K562 (cell line): ENCODE measurements around the gene NDRG3. TPM values are rescaled to one million over a fixed set of nuclear protein-coding genes. Genes with fewer than 3 reads are reported as not detected.
A peak's percentile ranks its signal among the peaks of the same experiment; 100 is the strongest.

Experiments used
- ATAC-seq: fragments of 200-7000 bp; cut with Tn5 transposase; 3 replicates; pipeline ENCODE4 v1.9.1; 2020; ENCODE audit warnings: moderate library complexity
- BruUV-seq: library from RNA; stranded (reverse); fragments of 400-500 nt; replicated peaks from 2 replicates; lab custom pipeline; 2021; lab: Mats Ljungman, UMichigan
- CTCF ChIA-PET: fragments of 300-600 bp; formaldehyde crosslinking; extraction: SDS; loops from one replicate; lab custom pipeline; 2021; ENCODE audit warnings: low intra/inter-chr PET ratio; lab: Yijun Ruan, JAX
- POLR2A ChIA-PET: fragments of 300-600, 350-650 bp; sonication (Branson Sonifier 250); formaldehyde crosslinking; extraction: SDS; loops from one replicate; lab custom pipeline; 2021; ENCODE audit warnings: antibody characterized with exemption, inconsistent platforms; lab: Yijun Ruan, JAX
- DNase-seq, 4 experiments: peaks; one replicate each; pipeline versions ENCODE4 v3.0.0 to v3.0.0-alpha.2; 2011 to 2018; ENCODE audit warnings: low spot score in 3 of 4, mixed read lengths in 3 of 4; ENCODE audit errors: extremely low read depth in 1 of 4
- FAIRE-seq: peaks from 2 replicates; lab custom pipeline; 2011; peaks lifted over from hg19 to GRCh38; lab: Jason Lieb, UNC
- H2AFZ ChIP-seq: 2 replicates; pipeline ENCODE4 v1.6.0; 2011; ENCODE audit warnings: low read depth, low read length, control low read depth, inconsistent platforms
- H3K27ac ChIP-seq: fragments of 200-600 bp; 3 replicates; pipeline ENCODE4 v1.8.0; 2011; ENCODE audit warnings: low read depth, mild to moderate bottlenecking, control low read depth, inconsistent platforms, low read length, moderate library complexity, mixed read lengths; ENCODE audit errors: extremely low read depth
- H3K27me3 ChIP-seq, 2 experiments: fragments of 300-600 bp in 1 of 2; 2 replicates in 1 of 2; 3 replicates in 1 of 2; pipeline versions ENCODE4 v1.6.0 to v1.8.0; 2011; ENCODE audit warnings: inconsistent platforms in 2 of 2, low read length in 2 of 2, mild to moderate bottlenecking in 1 of 2, mixed read lengths in 1 of 2, moderate library complexity in 1 of 2; ENCODE audit not compliant: control insufficient read depth in 2 of 2, insufficient read depth in 2 of 2
- H3K36me3 ChIP-seq: fragments of 300-600 bp; 3 replicates; pipeline ENCODE4 v1.8.0; 2011; ENCODE audit warnings: mild to moderate bottlenecking, low read length, inconsistent platforms; ENCODE audit not compliant: control insufficient read depth, insufficient read depth
- H3K4me1 ChIP-seq, 2 experiments: fragments of 200-600 bp in 1 of 2; replicated peaks in 1 of 2; 2 replicates in 1 of 2; 3 replicates in 1 of 2; pipeline versions ENCODE4 v1.5.1 to v1.8.0; 2011; ENCODE audit warnings: inconsistent platforms in 2 of 2, low read length in 2 of 2, mild to moderate bottlenecking in 1 of 2, mixed read lengths in 1 of 2, moderate library complexity in 1 of 2; ENCODE audit not compliant: control insufficient read depth in 2 of 2, insufficient read depth in 2 of 2
- H3K4me2 ChIP-seq: 2 replicates; pipeline ENCODE4 v1.6.1; 2011; ENCODE audit warnings: low read length, control low read depth, inconsistent platforms, mixed read lengths; ENCODE audit not compliant: insufficient read depth
- H3K4me3 ChIP-seq: fragments of 200-600 bp; sonication (generic), shearing (Covaris generic); 2 replicates; pipeline ENCODE4 v1.5.1; 2016; ENCODE audit warnings: control low read depth, inconsistent platforms
- H3K79me2 ChIP-seq: fragments of 200-600 bp; 3 replicates; pipeline ENCODE4 v1.8.0; 2011; ENCODE audit warnings: low read length, inconsistent platforms; ENCODE audit not compliant: control insufficient read depth, insufficient read depth
- H3K9ac ChIP-seq, 2 experiments: 2 replicates each; pipeline versions ENCODE4 v1.6.0 to v1.6.1; 2011; ENCODE audit warnings: low read depth in 2 of 2, low read length in 2 of 2, control low read depth in 1 of 2, inconsistent platforms in 1 of 2, mild to moderate bottlenecking in 1 of 2, mixed read lengths in 1 of 2; ENCODE audit not compliant: insufficient read depth in 1 of 2
- H3K9me1 ChIP-seq: one replicate; pipeline ENCODE4 v1.6.0; 2011; ENCODE audit warnings: inconsistent platforms, mild to moderate bottlenecking, low read length, moderate library complexity; ENCODE audit not compliant: control insufficient read depth, insufficient read depth
- H3K9me3 ChIP-seq: replicated peaks from 2 replicates; pipeline ENCODE4 v1.5.1; 2011; ENCODE audit warnings: low read depth, low read length, inconsistent platforms; ENCODE audit not compliant: control insufficient read depth, insufficient read depth
- H4K20me1 ChIP-seq: replicated peaks from 2 replicates; pipeline ENCODE4 v1.6.1; 2011; ENCODE audit warnings: low read length, inconsistent platforms, mixed read lengths; ENCODE audit not compliant: control insufficient read depth, insufficient read depth
- ARID1B ChIP-seq: fragments of 450-650 bp; IDR thresholded peaks from 2 replicates; pipeline ENCODE4 v1.6.1; 2016; ENCODE audit warnings: antibody characterized with exemption, mild to moderate bottlenecking, inconsistent platforms
- BRCA1 ChIP-seq, 2 experiments: fragments of 450-650 bp in 1 of 2; sonication (generic) in 1 of 2; formaldehyde crosslinking in 1 of 2; IDR thresholded peaks; 2 replicates each; pipeline versions ENCODE4 v1.5.0 to v1.6.1; 2017 to 2020; ENCODE audit warnings: mild to moderate bottlenecking in 1 of 2, missing genetic modification reagents in 1 of 2
- ETV5 ChIP-seq: sonication (generic); formaldehyde crosslinking; IDR thresholded peaks from 2 replicates; pipeline ENCODE4 v1.4.0; 2020; ENCODE audit warnings: low read depth, mild to moderate bottlenecking, missing genetic modification reagents
- FOSL1 ChIP-seq: fragments of 200-800 bp; sonication (Bioruptor generic); conservative IDR thresholded peaks from 2 replicates; pipeline ENCODE4 v1.6.1; 2016; ENCODE audit warnings: missing genetic modification characterization, missing compliant biosample characterization
- JUND ChIP-seq, 2 experiments: IDR thresholded peaks; 2 replicates in 1 of 2; 3 replicates in 1 of 2; pipeline ENCODE4 v1.6.1; 2011; ENCODE audit warnings: borderline replicate concordance in 2 of 2, low read depth in 2 of 2, low read length in 2 of 2, improper control_type of control experiment in 1 of 2, missing biosample characterization in 1 of 2, missing genetic modification characterization in 1 of 2, missing genetic modification reagents in 1 of 2
- MEIS2 ChIP-seq: fragments of 450-650 bp; IDR thresholded peaks from 2 replicates; pipeline ENCODE4 v1.6.1; 2014; ENCODE audit warnings: mild to moderate bottlenecking; ENCODE audit not compliant: partially characterized antibody
- SMARCA4 ChIP-seq: fragments of 450-650 bp; IDR thresholded peaks from 2 replicates; pipeline ENCODE4 v1.6.1; 2016
- SMARCE1 ChIP-seq: fragments of 450-650 bp; IDR thresholded peaks from 2 replicates; pipeline ENCODE4 v1.7.1; 2016; ENCODE audit warnings: mild to moderate bottlenecking
- WGBS: fragments of 100-300 bp; shearing (Covaris generic); methylation state at CpG from one replicate; pipeline ENCODE4 v1.1.6; 2016; ENCODE audit warnings: low coverage, mixed read lengths; ENCODE audit not compliant: insufficient coverage; ENCODE audit errors: missing lambda C conversion rate; 5-methylcytosine and 5-hydroxymethylcytosine counted together
- in situ Hi-C: fragments of 300-500 bp; cut with MboI; formaldehyde crosslinking; loops from 4 replicates; pipeline ENCODE4 v1.15.0; 2018; ENCODE audit warnings: inconsistent platforms, mixed read lengths
- intact Hi-C: fragments of 100-400 bp; cut with micrococcal nuclease; formaldehyde crosslinking; loops from 2 replicates; pipeline ENCODE4 v1.14.2; 2022
- polyA plus RNA-seq, 8 experiments: library from polyadenylated mRNA; depleted of rRNA in 4 of 8; stranded (reverse) in 5 of 8; unstranded in 3 of 8; fragments of >200 nt; fragmentation: Nextera tagmentation in 2 of 8; fragmentation: Illumina TruSeq in 1 of 8; extraction: Ambion mirVana in 2 of 8; extraction: Trizol in 1 of 8; gene quantifications; 2 replicates each; pipeline versions ENCODE4 v1.2.1 to v1.2.3, GENCODE V29; 2011 to 2014; ENCODE audit warnings: inconsistent platforms in 1 of 8, missing spikeins in 1 of 8
- total RNA-seq, 7 experiments: library from RNA; depleted of rRNA in 6 of 7; stranded (reverse); fragments of >200 nt in 6 of 7; fragmentation: Illumina TruSeq in 2 of 7; extraction: Trizol in 2 of 7; gene quantifications; 2 replicates each; pipeline versions ENCODE4 v1.2.1 to v1.2.3, GENCODE V29; 2011 to 2021; ENCODE audit warnings: low replicate concordance in 1 of 7
- TF ChIP-seq, protein P1 (sequence below): fragments of 150-350 bp; conservative IDR thresholded peaks from 2 replicates; pipeline ENCODE4 v1.6.1; 2014; ENCODE audit warnings: low read length

Gene NDRG3
- total and polyA plus RNA-seq, 9 of the 15 experiments (the other 6 are each of a cell fraction or from before 2014, with no cell fraction given): 14.6 to 39.4 (median 24.4) TPM

DNA sequence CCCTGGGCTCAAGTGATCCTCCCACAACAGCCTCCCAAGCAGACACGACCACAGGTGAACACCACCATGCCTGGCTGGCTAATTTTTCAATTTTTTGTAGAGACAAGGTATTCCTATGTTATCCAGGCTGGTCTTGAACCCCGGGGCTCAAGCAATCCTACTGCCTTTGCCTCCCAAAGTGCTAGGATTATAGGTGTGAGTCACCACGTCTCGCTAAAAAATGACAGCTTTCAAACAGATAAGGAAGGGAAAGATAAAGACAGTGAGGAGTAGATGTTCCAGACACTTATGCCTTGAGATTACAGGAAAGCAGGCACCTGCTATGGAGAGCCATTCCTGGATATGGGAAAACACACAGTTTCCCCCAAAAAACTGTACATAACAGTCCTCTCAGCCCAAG is 58.9 kb downstream of the NDRG3 start:
- CTCF ChIA-PET: no interaction called here
- intact Hi-C loops (no loop called here), in situ Hi-C loops (no loop called here)
- Histone ChIP-seq H3K4me2 (no peak overlapping the region), H3K4me1 (no peaks in the 10 kb centered on the region; a peak in 1 of 5 replicates), H3K4me3 (no peak overlapping the region), H3K36me3 (peaks cover 20% of the 10 kb centered on the region), H3K79me2 (no peaks in the 10 kb centered on the region), H3K9ac (peak overlapping the region in 1 of 2 experiments; percentile 28; a peak in 1 of 4 replicates), H3K27me3 (no peaks in the 10 kb centered on the region), H3K9me3 (no peaks in the 10 kb centered on the region), H3K27ac (no peak overlapping the region), H3K9me1 (no peaks in the 10 kb centered on the region), H4K20me1 (no peaks in the 10 kb centered on the region), H2AFZ (no peak overlapping the region)
- WGBS: 5% methylated on average over 4 of the region's 4 CpGs
- no TSS peak for BruUV-seq
- POLR2A ChIA-PET: interaction anchor here (0.5 kb wide), 1 partner anchor 8 kb away, joined by 3 read pairs; no protein-coding TSS in a partner anchor
- TF ChIP-seq ARID1B: peak; percentile 49; the same call in 1 of the 2 replicates
- TF ChIP-seq BRCA1 (IDR thresholded peaks at IDR 0.05): no peak
- TF ChIP-seq BRCA1 (CRISPR knock-in tag; IDR thresholded peaks at IDR 0.05): no peak
- peak; percentile 66; the same call in 1 of the 2 replicates for TF ChIP-seq JUND (IDR thresholded peaks at IDR 0.05; ENCODE audit: borderline replicate concordance, low read depth, low read length)
- peak; percentile 42; the same call in 1 of the 3 replicates for TF ChIP-seq JUND (tag; IDR thresholded peaks at IDR 0.05; ENCODE audit: borderline replicate concordance, low read depth, low read length)
- 0 out of 2 replicates have a peak, but pooled peaks have one; percentile 20 for TF ChIP-seq SMARCA4
- TF ChIP-seq, protein P1, sequence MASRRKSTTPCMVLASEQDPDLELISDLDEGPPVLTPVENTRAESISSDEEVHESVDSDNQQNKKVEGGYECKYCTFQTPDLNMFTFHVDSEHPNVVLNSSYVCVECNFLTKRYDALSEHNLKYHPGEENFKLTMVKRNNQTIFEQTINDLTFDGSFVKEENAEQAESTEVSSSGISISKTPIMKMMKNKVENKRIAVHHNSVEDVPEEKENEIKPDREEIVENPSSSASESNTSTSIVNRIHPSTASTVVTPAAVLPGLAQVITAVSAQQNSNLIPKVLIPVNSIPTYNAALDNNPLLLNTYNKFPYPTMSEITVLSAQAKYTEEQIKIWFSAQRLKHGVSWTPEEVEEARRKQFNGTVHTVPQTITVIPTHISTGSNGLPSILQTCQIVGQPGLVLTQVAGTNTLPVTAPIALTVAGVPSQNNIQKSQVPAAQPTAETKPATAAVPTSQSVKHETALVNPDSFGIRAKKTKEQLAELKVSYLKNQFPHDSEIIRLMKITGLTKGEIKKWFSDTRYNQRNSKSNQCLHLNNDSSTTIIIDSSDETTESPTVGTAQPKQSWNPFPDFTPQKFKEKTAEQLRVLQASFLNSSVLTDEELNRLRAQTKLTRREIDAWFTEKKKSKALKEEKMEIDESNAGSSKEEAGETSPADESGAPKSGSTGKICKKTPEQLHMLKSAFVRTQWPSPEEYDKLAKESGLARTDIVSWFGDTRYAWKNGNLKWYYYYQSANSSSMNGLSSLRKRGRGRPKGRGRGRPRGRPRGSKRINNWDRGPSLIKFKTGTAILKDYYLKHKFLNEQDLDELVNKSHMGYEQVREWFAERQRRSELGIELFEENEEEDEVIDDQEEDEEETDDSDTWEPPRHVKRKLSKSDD: no peak
- TF ChIP-seq MEIS2: peak; percentile 44
- no peak for TF ChIP-seq ETV5
- peak; percentile 79 for TF ChIP-seq FOSL1 (tag)
- peak; percentile 21; the same call in 1 of the 2 replicates for TF ChIP-seq SMARCE1
- DNase-seq: no peak
- no peak for FAIRE-seq
- ATAC-seq: no peak
